Liver (tissue), 9 donors: ENCODE measurements around the gene TUBGCP2. TPM values are rescaled to one million over a fixed set of nuclear protein-coding genes. Genes with fewer than 3 reads are reported as not detected.

Source experiments
- DNase-seq: peaks from one replicate; pipeline ENCODE4 v3.0.0-alpha.2; 2017; ENCODE audit warnings: low spot score
- H3K27ac ChIP-seq, 2 donors: one replicate each; pipeline ENCODE4 v1.7.0; 2013; ENCODE audit warnings: inconsistent platforms in 2 of 2, low read length in 2 of 2, control low read depth in 1 of 2, low read depth in 1 of 2, mild to moderate bottlenecking in 1 of 2
- H3K27me3 ChIP-seq, 4 donors: one replicate each; pipeline versions ENCODE4 v1.6.1 to v1.7.0; 2013; ENCODE audit warnings: low read length in 3 of 4, inconsistent platforms in 1 of 4, mild to moderate bottlenecking in 1 of 4, moderate library complexity in 1 of 4; ENCODE audit not compliant: control insufficient read depth in 4 of 4, insufficient read depth in 4 of 4
- H3K36me3 ChIP-seq, 4 donors: one replicate each; pipeline versions ENCODE4 v1.6.1 to v1.7.0; 2013; ENCODE audit warnings: low read length in 3 of 4, mild to moderate bottlenecking in 3 of 4, low read depth in 1 of 4, moderate library complexity in 1 of 4; ENCODE audit not compliant: control insufficient read depth in 4 of 4, insufficient read depth in 3 of 4
- H3K4me1 ChIP-seq, 4 donors: one replicate each; pipeline versions ENCODE4 v1.6.1 to v1.7.0; 2013; ENCODE audit warnings: low read length in 3 of 4, mild to moderate bottlenecking in 3 of 4, moderate library complexity in 1 of 4; ENCODE audit not compliant: control insufficient read depth in 4 of 4, insufficient read depth in 4 of 4
- H3K4me3 ChIP-seq, 3 donors: one replicate each; pipeline versions ENCODE4 v1.6.1 to v1.7.0; 2013; ENCODE audit warnings: low read length in 3 of 3, control low read depth in 1 of 3, low read depth in 1 of 3, mild to moderate bottlenecking in 1 of 3
- H3K9ac ChIP-seq, 2 donors: one replicate each; pipeline ENCODE4 v1.7.0; 2013; ENCODE audit warnings: low read length in 2 of 2, mild to moderate bottlenecking in 2 of 2, moderate library complexity in 2 of 2, control low read depth in 1 of 2, low read depth in 1 of 2
- H3K9me3 ChIP-seq, 4 donors: one replicate each; pipeline versions ENCODE4 v1.6.1 to v1.7.0; 2013; ENCODE audit warnings: low read length in 3 of 4; ENCODE audit not compliant: control insufficient read depth in 4 of 4
- ATF3 ChIP-seq: IDR thresholded peaks from 2 replicates; pipeline ENCODE4 v1.6.1; 2016; ENCODE audit warnings: antibody characterized with exemption
- CTCF ChIP-seq: fragments of 150-350 bp; IDR thresholded peaks from 2 replicates; pipeline ENCODE4 v1.5.1; 2017; ENCODE audit warnings: improper control_type of control experiment, low read depth, low read length; ENCODE audit not compliant: missing input control
- EGR1 ChIP-seq, 2 donors: IDR thresholded peaks; 2 replicates each; pipeline ENCODE4 v1.6.1; 2016 to 2018; ENCODE audit warnings: antibody characterized with exemption in 2 of 2, low read depth in 2 of 2
- FOXA1 ChIP-seq: IDR thresholded peaks from 2 replicates; pipeline ENCODE4 v1.6.1; 2016; ENCODE audit warnings: antibody characterized with exemption
- FOXA2 ChIP-seq: IDR thresholded peaks from 2 replicates; pipeline ENCODE4 v1.6.1; 2016; ENCODE audit warnings: antibody characterized with exemption
- GABPA ChIP-seq, 2 donors: IDR thresholded peaks in 1 of 2; conservative IDR thresholded peaks in 1 of 2; 2 replicates each; pipeline ENCODE4 v1.6.1; 2016; ENCODE audit warnings: antibody characterized with exemption in 2 of 2, mild to moderate bottlenecking in 1 of 2, moderate library complexity in 1 of 2
- HNF4A ChIP-seq, 2 donors: conservative IDR thresholded peaks; 2 replicates each; pipeline ENCODE4 v1.6.1; 2016; ENCODE audit warnings: antibody characterized with exemption in 2 of 2, mild to moderate bottlenecking in 2 of 2
- HNF4G ChIP-seq: IDR thresholded peaks from 2 replicates; pipeline ENCODE4 v1.6.1; 2016; ENCODE audit warnings: antibody characterized with exemption
- JUND ChIP-seq, 2 donors: IDR thresholded peaks; 2 replicates each; pipeline ENCODE4 v1.6.1; 2016; ENCODE audit warnings: antibody characterized with exemption in 2 of 2
- MAX ChIP-seq: IDR thresholded peaks from 2 replicates; pipeline ENCODE4 v1.6.1; 2016; ENCODE audit warnings: antibody characterized with exemption
- NR2F2 ChIP-seq: IDR thresholded peaks from 2 replicates; pipeline ENCODE4 v1.6.1; 2016; ENCODE audit warnings: antibody characterized with exemption
- RAD21 ChIP-seq, 2 donors: IDR thresholded peaks; 2 replicates each; pipeline ENCODE4 v1.6.1; 2016; ENCODE audit warnings: antibody characterized with exemption in 2 of 2, mild to moderate bottlenecking in 2 of 2
- REST ChIP-seq: IDR thresholded peaks from 2 replicates; pipeline ENCODE4 v1.6.1; 2016; ENCODE audit warnings: antibody characterized with exemption, mild to moderate bottlenecking
- RXRA ChIP-seq, 2 donors: IDR thresholded peaks; 2 replicates each; pipeline ENCODE4 v1.6.1; 2017 to 2018; ENCODE audit warnings: antibody characterized with exemption in 2 of 2, mild to moderate bottlenecking in 1 of 2
- SP1 ChIP-seq: IDR thresholded peaks from 2 replicates; pipeline ENCODE4 v1.6.1; 2018; ENCODE audit warnings: antibody characterized with exemption, mild to moderate bottlenecking
- TAF1 ChIP-seq: conservative IDR thresholded peaks from 2 replicates; pipeline ENCODE4 v1.6.1; 2016; ENCODE audit warnings: antibody characterized with exemption, mild to moderate bottlenecking
- YY1 ChIP-seq: IDR thresholded peaks from 2 replicates; pipeline ENCODE4 v1.6.1; 2016; ENCODE audit warnings: antibody characterized with exemption, mild to moderate bottlenecking
- ZBTB33 ChIP-seq: IDR thresholded peaks from 2 replicates; pipeline ENCODE4 v1.6.1; 2016; ENCODE audit warnings: antibody characterized with exemption
- WGBS: extraction: QIAGEN DNeasy Blood & Tissue Kit; methylation state at CpG from one replicate; pipeline ENCODE4 v1.1.7; 2013; 5-methylcytosine and 5-hydroxymethylcytosine counted together
- polyA plus RNA-seq, 2 donors: library from polyadenylated mRNA; stranded (reverse) in 1 of 2; unstranded in 1 of 2; fragments of 200-250 nt in 1 of 2; fragments of >200 nt in 1 of 2; fragmentation: Nextera tagmentation in 1 of 2; extraction: Ambion mirVana in 1 of 2; gene quantifications; one replicate each; pipeline versions ENCODE4 v1.2.1 to v1.2.3, GENCODE V29; 2013 to 2015
- total RNA-seq, 2 donors: library from RNA; depleted of rRNA; stranded (reverse); fragments of >200 nt; gene quantifications; one replicate each; pipeline ENCODE4 v1.2.3, GENCODE V29; 2014
- donor health status: healthy.
- donor health status: healthy.
- donor health status: healthy.
- donor health status: healthy.
- donor health status: healthy.

The TUBGCP2 gene
- total and polyA plus RNA-seq, 4 donors = 18.8 to 32.4 (median 27.6) TPM

GRCh38 chr10:133270204-133270603 lies 38.5 kb downstream of the TUBGCP2 start:
- TF ChIP-seq SP1 (no peak), HNF4A (conservative IDR thresholded peaks at IDR 0.05) (no peak), TAF1 (no peak), EGR1 (IDR thresholded peaks at IDR 0.05; ENCODE audit: low read depth in 2 of 2) (no peak), CTCF (no peak), RXRA (IDR thresholded peaks at IDR 0.05) (no peak), ZBTB33 (no peak), YY1 (no peak), ATF3 (no peak), RAD21 (IDR thresholded peaks at IDR 0.05) (no peak), HNF4G (no peak), JUND (IDR thresholded peaks at IDR 0.05) (no peak), FOXA2 (no peak), REST (no peak), FOXA1 (no peak), NR2F2 (no peak), MAX (no peak), GABPA (IDR thresholded peaks at IDR 0.05 in 1 of 2, conservative IDR thresholded peaks at IDR 0.05 in 1 of 2) (no peak)
- 92% methylated on average over 20 of the region's 20 CpGs for WGBS
- no peaks in the 10 kb centered on the region for H3K9me3 ChIP-seq

More at GRCh38 chr10:133270204-133270603, 38.5 kb downstream of the TUBGCP2 start:
- Histone ChIP-seq H3K36me3 (peaks cover 7 to 28% (median 11%) of the 10 kb centered on the region in 4 donors), H3K27me3 (no peaks in the 10 kb centered on the region), H3K9ac (no peak overlapping the region), H3K27ac (no peak overlapping the region), H3K4me1 (no peaks in the 10 kb centered on the region), H3K4me3 (no peak overlapping the region)
- DNase-seq = no peak
